ENCODE data around the gene DYRK3. TPM values are rescaled to one million over a fixed set of nuclear protein-coding genes. Genes with fewer than 3 reads are reported as not detected.

DYRK3 gene
- total RNA-seq = 8.4 and 9.1 TPM in 2 replicates
- long read RNA-seq, partial matches to known transcripts = 5 of 8 reads
- long read RNA-seq, other reads (novel, unspliced or antisense) = 1 of 8 reads

DNA sequence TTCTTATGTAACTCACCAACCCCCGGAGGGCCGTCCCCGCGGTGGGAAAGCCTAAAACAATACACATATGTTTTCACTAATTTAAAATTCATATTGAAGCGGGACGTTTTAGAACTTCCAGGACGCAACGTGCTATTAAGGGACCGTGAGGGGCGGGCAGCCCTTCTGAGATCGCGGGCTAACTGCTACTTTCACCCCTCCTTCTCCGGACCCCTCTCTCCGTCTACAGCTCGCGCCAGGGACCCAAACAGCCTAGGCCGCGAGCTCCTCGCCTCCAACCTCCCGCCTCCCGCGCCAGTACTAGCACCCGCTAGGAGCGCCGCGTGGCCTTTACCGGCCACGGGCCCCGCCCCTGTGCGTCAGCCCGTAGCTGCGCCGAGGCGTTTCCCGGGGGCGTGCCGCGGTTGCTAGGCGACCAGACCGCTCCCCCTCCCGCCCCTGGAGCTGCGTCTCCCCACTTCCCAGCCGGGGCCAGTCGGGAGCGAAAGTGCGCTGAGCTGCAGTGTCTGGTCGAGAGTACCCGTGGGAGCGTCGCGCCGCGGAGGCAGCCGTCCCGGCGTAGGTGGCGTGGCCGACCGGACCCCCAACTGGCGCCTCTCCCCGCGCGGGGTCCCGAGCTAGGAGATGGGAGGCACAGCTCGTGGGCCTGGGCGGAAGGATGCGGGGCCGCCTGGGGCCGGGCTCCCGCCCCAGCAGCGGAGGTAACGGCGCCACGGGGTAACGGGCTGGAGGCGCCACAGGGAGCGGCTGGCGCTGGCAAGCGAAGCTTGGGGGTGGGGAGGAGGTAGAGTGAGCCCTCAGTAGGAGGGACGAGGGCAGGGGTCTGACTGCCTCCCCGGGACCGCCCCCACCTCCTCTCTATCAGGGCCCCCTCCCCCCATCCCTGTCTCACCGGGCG, at the start of gene DYRK3:
Gene DYRK3 (plus strand): TSS at position 457 of the 898 bp plus-strand sequence. CDS start 168 bp downstream, at position 625.
- TF ChIP-seq, protein P1, sequence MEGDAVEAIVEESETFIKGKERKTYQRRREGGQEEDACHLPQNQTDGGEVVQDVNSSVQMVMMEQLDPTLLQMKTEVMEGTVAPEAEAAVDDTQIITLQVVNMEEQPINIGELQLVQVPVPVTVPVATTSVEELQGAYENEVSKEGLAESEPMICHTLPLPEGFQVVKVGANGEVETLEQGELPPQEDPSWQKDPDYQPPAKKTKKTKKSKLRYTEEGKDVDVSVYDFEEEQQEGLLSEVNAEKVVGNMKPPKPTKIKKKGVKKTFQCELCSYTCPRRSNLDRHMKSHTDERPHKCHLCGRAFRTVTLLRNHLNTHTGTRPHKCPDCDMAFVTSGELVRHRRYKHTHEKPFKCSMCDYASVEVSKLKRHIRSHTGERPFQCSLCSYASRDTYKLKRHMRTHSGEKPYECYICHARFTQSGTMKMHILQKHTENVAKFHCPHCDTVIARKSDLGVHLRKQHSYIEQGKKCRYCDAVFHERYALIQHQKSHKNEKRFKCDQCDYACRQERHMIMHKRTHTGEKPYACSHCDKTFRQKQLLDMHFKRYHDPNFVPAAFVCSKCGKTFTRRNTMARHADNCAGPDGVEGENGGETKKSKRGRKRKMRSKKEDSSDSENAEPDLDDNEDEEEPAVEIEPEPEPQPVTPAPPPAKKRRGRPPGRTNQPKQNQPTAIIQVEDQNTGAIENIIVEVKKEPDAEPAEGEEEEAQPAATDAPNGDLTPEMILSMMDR (IDR thresholded peaks at IDR 0.05; ENCODE audit: unreplicated experiment) = no peak
- peak within 1 kb of the TSS; percentile 87 for H3K27ac Mint-ChIP-seq
- DNase-seq (ENCODE audit: low spot score, unreplicated experiment) = peak; percentile 85
- peaks cover 25% of the 10 kb centered on the region for H3K4me1 Mint-ChIP-seq (ENCODE audit: low read depth)
- H3K4me3 Mint-ChIP-seq (ENCODE audit: low read depth) = peak within 1 kb of the TSS; percentile 78
- peaks cover 7% of the 10 kb centered on the region for H3K27me3 Mint-ChIP-seq
- no peaks in the 10 kb centered on the region for H3K9me3 Mint-ChIP-seq (ENCODE audit: low read depth)
- H3K36me3 Mint-ChIP-seq (ENCODE audit: insufficient read depth) = peaks cover 2% of the 10 kb centered on the region

DNA sequence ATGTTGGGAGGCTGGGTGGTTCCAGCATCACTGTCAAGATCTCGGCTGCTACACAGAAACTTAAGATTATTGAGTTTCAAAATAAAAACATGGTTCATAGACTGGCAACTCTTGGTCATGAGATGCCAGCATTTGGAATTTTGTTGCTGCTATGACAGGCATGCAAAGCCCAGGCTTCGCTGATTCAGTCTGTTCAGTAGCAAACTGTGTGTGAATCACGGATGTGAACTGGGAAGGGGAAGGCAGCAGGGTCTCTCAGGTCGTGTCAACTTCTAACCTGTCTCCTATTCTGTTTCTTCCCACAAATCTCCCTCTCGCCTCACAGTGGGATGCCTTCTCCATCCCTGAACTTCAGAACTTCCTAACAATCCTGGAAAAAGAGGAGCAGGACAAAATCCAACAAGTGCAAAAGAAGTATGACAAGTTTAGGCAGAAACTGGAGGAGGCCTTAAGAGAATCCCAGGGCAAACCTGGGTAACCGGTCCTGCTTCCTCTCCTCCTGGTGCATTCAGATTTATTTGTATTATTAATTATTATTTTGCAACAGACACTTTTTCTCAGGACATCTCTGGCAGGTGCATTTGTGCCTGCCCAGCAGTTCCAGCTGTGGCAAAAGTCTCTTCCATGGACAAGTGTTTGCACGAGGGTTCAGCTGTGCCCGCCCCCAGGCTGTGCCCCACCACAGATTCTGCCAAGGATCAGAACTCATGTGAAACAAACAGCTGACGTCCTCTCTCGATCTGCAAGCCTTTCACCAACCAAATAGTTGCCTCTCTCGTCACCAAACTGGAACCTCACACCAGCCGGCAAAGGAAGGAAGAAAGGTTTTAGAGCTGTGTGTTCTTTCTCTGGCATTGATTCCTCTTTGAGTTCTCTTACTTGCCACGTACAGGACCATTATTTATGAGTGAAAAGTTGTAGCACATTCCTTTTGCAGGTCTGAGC, 48.6 kb upstream of the DYRK3 start:
- H3K36me3 Mint-ChIP-seq (ENCODE audit: insufficient read depth) = peaks cover 7% of the 10 kb centered on the region
- H3K27ac Mint-ChIP-seq = no peak overlapping the region

DNA sequence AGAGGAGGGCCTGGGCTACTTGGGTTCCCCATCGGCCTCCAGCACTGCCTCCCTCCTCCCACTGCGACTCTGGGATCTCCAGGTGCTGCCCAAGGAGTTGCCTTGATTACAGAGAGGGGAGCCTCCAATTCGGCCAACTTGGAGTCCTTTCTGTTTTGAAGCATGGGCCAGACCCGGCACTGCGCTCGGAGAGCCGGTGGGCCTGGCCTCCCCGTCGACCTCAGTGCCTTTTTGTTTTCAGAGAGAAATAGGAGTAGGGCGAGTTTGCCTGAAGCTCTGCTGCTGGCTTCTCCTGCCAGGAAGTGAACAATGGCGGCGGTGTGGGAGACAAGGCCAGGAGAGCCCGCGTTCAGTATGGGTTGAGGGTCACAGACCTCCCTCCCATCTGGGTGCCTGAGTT, 47.4 kb upstream of the DYRK3 start:
- no peak for DNase-seq (ENCODE audit: low spot score, unreplicated experiment)

More for the DNA sequence above, 48.6 kb upstream of the DYRK3 start:
- TF ChIP-seq, protein P1 (IDR thresholded peaks at IDR 0.05; ENCODE audit: unreplicated experiment) = no peak
- no peak for DNase-seq (ENCODE audit: low spot score, unreplicated experiment)
- no peak overlapping the region for H3K4me3 Mint-ChIP-seq (ENCODE audit: low read depth)
- no peaks in the 10 kb centered on the region for H3K4me1 Mint-ChIP-seq (ENCODE audit: low read depth)
- H3K9me3 Mint-ChIP-seq (ENCODE audit: low read depth) = no peaks in the 10 kb centered on the region
- peaks cover 2% of the 10 kb centered on the region for H3K27me3 Mint-ChIP-seq

DNA sequence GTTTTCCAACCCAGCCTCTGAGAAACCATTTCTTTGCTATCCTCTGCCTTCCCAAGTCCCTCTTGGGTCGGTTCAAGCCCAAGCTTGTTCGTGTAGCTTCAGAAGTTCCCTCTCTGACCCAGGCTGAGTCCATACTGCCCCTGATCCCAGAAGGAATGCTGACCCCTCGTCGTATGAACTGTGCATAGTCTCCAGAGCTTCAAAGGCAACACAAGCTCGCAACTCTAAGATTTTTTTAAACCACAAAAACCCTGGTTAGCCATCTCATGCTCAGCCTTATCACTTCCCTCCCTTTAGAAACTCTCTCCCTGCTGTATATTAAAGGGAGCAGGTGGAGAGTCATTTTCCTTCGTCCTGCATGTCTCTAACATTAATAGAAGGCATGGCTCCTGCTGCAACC, 46.8 kb upstream of the DYRK3 start:
- H3K27ac Mint-ChIP-seq = no peak overlapping the region
- H3K4me1 Mint-ChIP-seq (ENCODE audit: low read depth) = no peaks in the 10 kb centered on the region
- no peak for DNase-seq (ENCODE audit: low spot score, unreplicated experiment)
- TF ChIP-seq, protein P1 (IDR thresholded peaks at IDR 0.05; ENCODE audit: unreplicated experiment) = no peak
- H3K9me3 Mint-ChIP-seq (ENCODE audit: low read depth) = no peaks in the 10 kb centered on the region
- no peak overlapping the region for H3K4me3 Mint-ChIP-seq (ENCODE audit: low read depth)
- H3K27me3 Mint-ChIP-seq = peaks cover 1% of the 10 kb centered on the region
- H3K36me3 Mint-ChIP-seq (ENCODE audit: insufficient read depth) = peaks cover 14% of the 10 kb centered on the region

More for the DNA sequence above, 47.4 kb upstream of the DYRK3 start:
- Mint-ChIP-seq H3K9me3 (ENCODE audit: low read depth) (no peaks in the 10 kb centered on the region), H3K27ac (no peak overlapping the region), H3K27me3 (peaks cover 2% of the 10 kb centered on the region), H3K4me3 (ENCODE audit: low read depth) (no peak overlapping the region), H3K4me1 (ENCODE audit: low read depth) (no peaks in the 10 kb centered on the region), H3K36me3 (ENCODE audit: insufficient read depth) (peaks cover 14% of the 10 kb centered on the region)
- TF ChIP-seq, protein P1 (IDR thresholded peaks at IDR 0.05; ENCODE audit: unreplicated experiment) = no peak

DNA sequence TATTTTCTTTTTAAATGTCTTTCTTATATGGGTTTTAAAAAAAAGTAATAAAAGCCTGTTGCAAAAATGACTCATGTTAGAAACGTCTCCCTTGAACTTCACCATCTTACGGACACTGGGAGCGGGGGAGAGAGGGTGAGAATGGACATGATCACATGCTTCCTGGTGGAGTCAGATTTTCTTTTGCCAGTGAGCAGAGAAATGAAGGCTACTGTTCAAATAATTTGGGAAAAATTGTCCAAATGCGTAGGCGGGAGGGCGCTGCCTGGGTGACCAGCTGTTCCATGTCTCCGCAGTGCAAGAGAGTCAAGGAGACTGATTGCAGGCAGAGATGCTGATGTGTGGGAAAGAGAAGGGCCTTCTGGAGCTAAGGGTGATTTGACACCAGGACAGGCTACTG, 46.1 kb upstream of the DYRK3 start:
- no peaks in the 10 kb centered on the region for H3K4me1 Mint-ChIP-seq (ENCODE audit: low read depth)
- no peak overlapping the region for H3K27ac Mint-ChIP-seq
- H3K4me3 Mint-ChIP-seq (ENCODE audit: low read depth) = no peak overlapping the region
- no peaks in the 10 kb centered on the region for H3K27me3 Mint-ChIP-seq
- peaks cover 17% of the 10 kb centered on the region for H3K36me3 Mint-ChIP-seq (ENCODE audit: insufficient read depth)
- TF ChIP-seq, protein P1 (IDR thresholded peaks at IDR 0.05; ENCODE audit: unreplicated experiment) = no peak
- DNase-seq (ENCODE audit: low spot score, unreplicated experiment) = no peak
- no peaks in the 10 kb centered on the region for H3K9me3 Mint-ChIP-seq (ENCODE audit: low read depth)
